ENCODE results near the gene WDR62.
A peak's percentile ranks its signal among the peaks of the same experiment; 100 is the strongest.

The WDR62 gene

GRCh38 chr19:36051637-36052036, 3.1 kb upstream of the WDR62 start:
- H3K4me3 ChIP-seq (ENCODE audit: low read depth, low read length) = no peak overlapping the region
- no peak for TF ChIP-seq CTCF (IDR thresholded peaks at IDR 0.05; ENCODE audit: control insufficient read depth, extremely low read depth, insufficient read depth)
- no peak for DNase-seq (ENCODE audit: low read depth)

GRCh38 chr19:36054119-36054732, 471 bp upstream of the WDR62 start, which contains the start of gene THAP8:
TSS of gene THAP8 (minus strand) at chr19:36054285. CDS start at chr19:36054217, 68 bp downstream.
- H3K4me3 ChIP-seq (ENCODE audit: low read depth, low read length) = peak within 1 kb of the TSS; percentile 84
- DNase-seq (ENCODE audit: low read depth) = peak; percentile 98
- peak; percentile 45 for TF ChIP-seq CTCF (IDR thresholded peaks at IDR 0.05; ENCODE audit: control insufficient read depth, extremely low read depth, insufficient read depth)

GRCh38 chr19:36058481-36059179, 3.9 kb downstream of the WDR62 start:
- H3K4me3 ChIP-seq (ENCODE audit: low read depth, low read length) = no peak overlapping the region
- no peak for DNase-seq (ENCODE audit: low read depth)
- no peak for TF ChIP-seq CTCF (IDR thresholded peaks at IDR 0.05; ENCODE audit: control insufficient read depth, extremely low read depth, insufficient read depth)

- TF ChIP-seq CTCF (IDR thresholded peaks at IDR 0.05; ENCODE audit: control insufficient read depth, extremely low read depth, insufficient read depth) = no peak
- no peak for DNase-seq (ENCODE audit: low read depth)
- H3K4me3 ChIP-seq (ENCODE audit: low read depth, low read length) = no peak overlapping the region
Measured at GRCh38 chr19:36059180-36059910, 4.6 kb downstream of the WDR62 start.

- DNase-seq (ENCODE audit: low read depth) = no peak
- TF ChIP-seq CTCF (IDR thresholded peaks at IDR 0.05; ENCODE audit: control insufficient read depth, extremely low read depth, insufficient read depth) = peak; percentile 37; the same call in 1 of the 2 replicates
- no peak overlapping the region for H3K4me3 ChIP-seq (ENCODE audit: low read depth, low read length)
Measured at GRCh38 chr19:36060430-36060829, 5.7 kb downstream of the WDR62 start.

- no peak overlapping the region for H3K4me3 ChIP-seq (ENCODE audit: low read depth, low read length)
- TF ChIP-seq CTCF (IDR thresholded peaks at IDR 0.05; ENCODE audit: control insufficient read depth, extremely low read depth, insufficient read depth) = no peak
- no peak for DNase-seq (ENCODE audit: low read depth)
Measured at GRCh38 chr19:36061367-36061766, 6.7 kb downstream of the WDR62 start.

Data from LNCaP clone FGC (cell line).